ENCODE measurements around the gene SERPINE3. TPM values are rescaled to one million over a fixed set of nuclear protein-coding genes. Genes with fewer than 3 reads are reported as not detected.

Gene SERPINE3
- total and polyA plus RNA-seq, 9 donors: 0.07 to 0.51 (median 0.27) TPM; not detected in 3

DNA sequence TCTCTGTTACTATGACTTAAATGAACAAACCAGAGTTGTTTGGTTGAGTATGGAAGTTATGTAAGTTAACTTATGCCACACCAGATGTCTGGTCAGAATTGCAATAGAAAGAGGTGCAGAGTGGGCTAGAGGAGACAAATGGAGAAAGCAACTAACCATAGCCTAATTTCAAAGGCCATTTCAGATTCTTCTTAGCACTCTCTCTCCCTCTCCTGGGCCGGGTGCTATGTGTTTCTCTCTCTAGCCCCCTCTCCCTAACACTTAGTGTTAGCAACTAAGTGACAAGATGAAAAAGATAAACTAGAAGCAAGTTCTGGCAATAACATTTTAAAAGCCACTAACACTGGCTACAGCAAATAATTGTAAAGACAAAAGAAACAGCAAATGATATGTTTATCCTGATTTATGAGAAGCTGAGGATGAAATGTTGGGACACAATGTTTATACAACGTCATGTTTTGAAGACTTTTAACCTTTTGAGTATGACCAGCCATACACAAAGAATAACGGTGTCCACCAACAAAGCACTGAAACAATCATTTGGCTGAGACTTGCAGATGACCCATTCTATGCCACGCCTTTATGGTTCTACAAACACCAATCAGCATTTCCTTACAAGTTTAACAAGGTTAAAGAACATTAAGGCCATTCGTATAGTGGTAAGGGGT, 18.6 kb downstream of the SERPINE3 start:
- no peaks in the 10 kb centered on the region for H3K27me3 ChIP-seq (ENCODE audit: control insufficient read depth, insufficient read depth, low read length)
- no peaks in the 10 kb centered on the region for H3K36me3 ChIP-seq (ENCODE audit: control insufficient read depth, insufficient read depth, low read length)
- H3K9me3 ChIP-seq (replicated peaks; ENCODE audit: control insufficient read depth, low read depth, low read length): no peaks in the 10 kb centered on the region
- DNase-seq: no peak
- no CpG with 5 or more reads among the region's 5 CpGs for WGBS (ENCODE audit: insufficient coverage)
- H3K27ac ChIP-seq (ENCODE audit: low read length): no peak overlapping the region
- no peaks in the 10 kb centered on the region for H3K4me1 ChIP-seq (ENCODE audit: control insufficient read depth, insufficient read depth, low read length)
- H3K4me3 ChIP-seq (ENCODE audit: low read length): no peak overlapping the region

DNA sequence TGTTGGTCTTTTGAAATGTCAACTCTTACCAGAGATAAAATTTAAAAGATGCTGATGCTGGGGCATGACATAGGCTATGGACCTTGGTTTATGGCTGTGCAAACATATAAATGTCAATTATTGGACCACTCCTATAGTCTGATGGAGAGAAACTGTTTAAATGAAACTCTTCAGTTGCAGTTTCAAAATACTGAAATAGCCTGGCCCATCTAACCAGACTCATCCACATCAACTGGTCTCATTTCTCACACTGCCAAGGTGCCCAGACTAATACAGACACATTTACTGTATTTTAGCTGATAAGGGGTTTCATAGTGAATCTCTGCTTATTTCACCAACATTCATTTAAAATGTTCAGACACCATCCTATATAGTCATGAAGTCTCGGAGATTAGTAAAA, 19.9 kb downstream of the SERPINE3 start:
- no peak for DNase-seq
- no peaks in the 10 kb centered on the region for H3K4me1 ChIP-seq (ENCODE audit: control insufficient read depth, insufficient read depth, low read length)
- no peaks in the 10 kb centered on the region for H3K9me3 ChIP-seq (replicated peaks; ENCODE audit: control insufficient read depth, low read depth, low read length)
- WGBS (ENCODE audit: insufficient coverage): no CpG with 5 or more reads among the region's 1 CpG
- H3K36me3 ChIP-seq (ENCODE audit: control insufficient read depth, insufficient read depth, low read length): peaks cover 1% of the 10 kb centered on the region
- H3K27ac ChIP-seq (ENCODE audit: low read length): no peak overlapping the region
- no peaks in the 10 kb centered on the region for H3K27me3 ChIP-seq (ENCODE audit: control insufficient read depth, insufficient read depth, low read length)
- H3K4me3 ChIP-seq (ENCODE audit: low read length): no peak overlapping the region

GRCh38 chr13:51360489-51360888, 21.0 kb downstream of the SERPINE3 start:
- peaks cover 6% of the 10 kb centered on the region for H3K36me3 ChIP-seq (ENCODE audit: control insufficient read depth, insufficient read depth, low read length)
- H3K4me1 ChIP-seq (ENCODE audit: control insufficient read depth, insufficient read depth, low read length): no peaks in the 10 kb centered on the region
- H3K27ac ChIP-seq (ENCODE audit: low read length): no peak overlapping the region
- no peak overlapping the region for H3K4me3 ChIP-seq (ENCODE audit: low read length)
- DNase-seq: no peak
- no CpG with 5 or more reads among the region's 1 CpG for WGBS (ENCODE audit: insufficient coverage)
- H3K27me3 ChIP-seq (ENCODE audit: control insufficient read depth, insufficient read depth, low read length): no peaks in the 10 kb centered on the region
- no peaks in the 10 kb centered on the region for H3K9me3 ChIP-seq (replicated peaks; ENCODE audit: control insufficient read depth, low read depth, low read length)

GRCh38 chr13:51361106-51361505, 21.6 kb downstream of the SERPINE3 start:
- DNase-seq: no peak
- H3K4me1 ChIP-seq (ENCODE audit: control insufficient read depth, insufficient read depth, low read length): no peaks in the 10 kb centered on the region
- H3K36me3 ChIP-seq (ENCODE audit: control insufficient read depth, insufficient read depth, low read length): peaks cover 6% of the 10 kb centered on the region
- no peak overlapping the region for H3K4me3 ChIP-seq (ENCODE audit: low read length)
- H3K27ac ChIP-seq (ENCODE audit: low read length): no peak overlapping the region
- H3K9me3 ChIP-seq (replicated peaks; ENCODE audit: control insufficient read depth, low read depth, low read length): no peaks in the 10 kb centered on the region
- H3K27me3 ChIP-seq (ENCODE audit: control insufficient read depth, insufficient read depth, low read length): no peaks in the 10 kb centered on the region

GRCh38 chr13:51363625-51364024, 24.1 kb downstream of the SERPINE3 start:
- no peaks in the 10 kb centered on the region for H3K27me3 ChIP-seq (ENCODE audit: control insufficient read depth, insufficient read depth, low read length)
- H3K4me1 ChIP-seq (ENCODE audit: control insufficient read depth, insufficient read depth, low read length): no peaks in the 10 kb centered on the region
- H3K4me3 ChIP-seq (ENCODE audit: low read length): no peak overlapping the region
- no peaks in the 10 kb centered on the region for H3K9me3 ChIP-seq (replicated peaks; ENCODE audit: control insufficient read depth, low read depth, low read length)
- no peak overlapping the region for H3K27ac ChIP-seq (ENCODE audit: low read length)
- peaks cover 7% of the 10 kb centered on the region for H3K36me3 ChIP-seq (ENCODE audit: control insufficient read depth, insufficient read depth, low read length)
- DNase-seq: no peak

DNA sequence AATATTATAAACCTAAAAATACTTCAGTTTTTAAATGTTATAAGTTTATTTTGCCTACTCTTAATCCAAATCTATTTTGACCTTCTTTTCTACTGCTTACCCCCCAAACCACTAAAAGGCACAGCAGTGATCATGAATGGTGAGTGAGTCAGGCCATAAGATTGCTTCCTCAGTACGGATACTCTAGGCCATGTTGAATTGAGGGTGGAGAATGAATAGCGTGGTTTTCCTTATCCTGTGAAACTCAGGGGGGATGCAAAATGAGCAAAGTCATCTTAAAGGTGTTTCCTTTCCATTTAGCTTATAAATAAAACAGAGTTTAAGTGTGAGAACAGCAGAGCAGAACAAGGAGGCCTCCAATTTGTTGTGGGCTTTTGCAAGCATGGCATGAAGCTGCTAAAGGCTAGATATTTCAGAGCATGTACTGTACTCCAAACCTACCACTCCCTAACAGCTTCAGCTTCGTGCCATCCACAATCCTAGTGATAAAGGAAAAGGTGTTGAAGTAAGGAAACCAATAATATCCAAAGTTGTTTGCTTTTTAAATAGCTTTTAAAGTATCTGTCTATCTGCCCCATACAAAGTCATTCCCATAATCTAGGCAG, 25.0 kb downstream of the SERPINE3 start:
- Histone ChIP-seq H3K9me3 (replicated peaks; ENCODE audit: control insufficient read depth, low read depth, low read length) (no peaks in the 10 kb centered on the region), H3K27me3 (ENCODE audit: control insufficient read depth, insufficient read depth, low read length) (no peaks in the 10 kb centered on the region), H3K27ac (ENCODE audit: low read length) (no peak overlapping the region), H3K4me3 (ENCODE audit: low read length) (no peak overlapping the region), H3K36me3 (ENCODE audit: control insufficient read depth, insufficient read depth, low read length) (peaks cover 7% of the 10 kb centered on the region), H3K4me1 (ENCODE audit: control insufficient read depth, insufficient read depth, low read length) (no peaks in the 10 kb centered on the region)
- DNase-seq: no peak
- WGBS (ENCODE audit: insufficient coverage): 61% methylated on average over 2 of the region's 3 CpGs

DNA sequence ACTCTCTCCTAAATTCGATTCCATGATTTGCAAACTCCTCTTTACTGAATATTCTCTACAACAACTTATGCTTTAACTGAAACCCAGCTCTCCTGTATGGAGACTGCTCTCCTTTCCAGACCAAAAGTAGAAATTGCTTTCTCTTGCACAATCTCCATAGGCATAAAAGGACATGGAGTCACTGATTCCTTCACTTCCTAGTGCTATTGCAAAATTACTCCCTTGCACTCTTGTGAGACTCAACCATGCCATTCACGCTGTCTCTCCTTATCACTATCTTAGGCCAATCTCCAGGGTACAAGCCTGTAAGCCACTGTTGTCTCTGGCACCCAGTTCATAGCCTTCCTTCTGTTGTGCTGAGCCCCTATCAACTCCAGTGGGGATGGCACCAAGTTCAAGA, 30.6 kb downstream of the SERPINE3 start:
- Histone ChIP-seq H3K36me3 (ENCODE audit: control insufficient read depth, insufficient read depth, low read length) (peaks cover 14% of the 10 kb centered on the region), H3K27ac (ENCODE audit: low read length) (no peak overlapping the region), H3K27me3 (ENCODE audit: control insufficient read depth, insufficient read depth, low read length) (no peaks in the 10 kb centered on the region), H3K4me3 (ENCODE audit: low read length) (no peak overlapping the region), H3K9me3 (replicated peaks; ENCODE audit: control insufficient read depth, low read depth, low read length) (no peaks in the 10 kb centered on the region), H3K4me1 (ENCODE audit: control insufficient read depth, insufficient read depth, low read length) (no peaks in the 10 kb centered on the region)
- WGBS (ENCODE audit: insufficient coverage): 88% methylated on average over 2 of the region's 2 CpGs
- no peak for DNase-seq

DNA sequence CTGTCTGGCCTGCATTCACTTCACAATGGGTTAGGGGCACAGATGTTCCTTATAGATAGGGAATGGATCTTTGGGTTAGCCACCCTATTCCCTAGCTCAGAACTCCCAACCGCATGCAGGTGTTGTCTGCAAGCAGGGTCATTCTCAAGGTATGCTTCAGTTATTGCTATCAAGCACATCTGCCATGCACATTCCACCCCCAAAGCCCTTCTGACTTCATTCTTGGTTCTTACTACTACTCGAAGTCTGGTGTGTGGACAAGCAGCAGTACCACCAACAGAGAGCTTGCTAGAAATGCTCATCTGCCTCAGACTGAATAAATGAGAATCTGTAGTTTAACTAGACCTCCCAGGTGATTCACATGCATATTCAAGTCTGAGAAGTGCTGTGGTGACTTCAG, 31.3 kb downstream of the SERPINE3 start:
- Histone ChIP-seq H3K4me3 (ENCODE audit: low read length) (no peak overlapping the region), H3K27ac (ENCODE audit: low read length) (no peak overlapping the region), H3K9me3 (replicated peaks; ENCODE audit: control insufficient read depth, low read depth, low read length) (no peaks in the 10 kb centered on the region), H3K27me3 (ENCODE audit: control insufficient read depth, insufficient read depth, low read length) (no peaks in the 10 kb centered on the region), H3K4me1 (ENCODE audit: control insufficient read depth, insufficient read depth, low read length) (no peaks in the 10 kb centered on the region), H3K36me3 (ENCODE audit: control insufficient read depth, insufficient read depth, low read length) (peaks cover 14% of the 10 kb centered on the region)
- DNase-seq: no peak
- 100% methylated on average over 1 of the region's 2 CpGs for WGBS (ENCODE audit: insufficient coverage)

DNA sequence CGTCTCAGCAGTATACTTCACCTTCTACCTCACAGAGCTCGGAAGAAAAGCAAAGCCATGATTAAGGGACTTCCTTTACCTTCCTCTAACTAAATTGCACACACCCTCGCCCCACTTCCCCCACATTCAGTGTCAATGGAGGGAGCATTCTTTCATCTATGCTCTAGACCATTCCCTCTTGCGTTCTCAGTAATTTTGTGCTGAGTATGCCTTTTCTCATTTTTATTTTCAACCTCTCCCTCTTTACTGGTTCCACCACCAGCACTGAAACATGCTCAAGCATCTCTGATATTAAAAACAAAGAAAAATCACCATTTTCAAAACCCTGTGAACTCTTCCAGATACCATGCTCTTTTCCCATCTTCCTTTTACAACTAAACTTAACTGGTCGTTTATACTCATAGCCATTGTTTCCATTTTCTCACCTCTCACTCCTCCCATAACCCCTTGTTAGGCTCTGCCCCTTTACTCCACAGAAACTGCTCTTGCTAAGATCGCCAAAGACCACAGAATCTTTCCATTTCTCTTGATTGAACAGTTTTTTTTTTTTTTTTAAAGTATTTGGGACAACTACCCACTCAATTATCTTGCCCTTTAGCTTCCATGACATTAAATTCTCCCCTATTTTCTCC, 32.4 kb downstream of the SERPINE3 start:
- H3K27ac ChIP-seq (ENCODE audit: low read length): no peak overlapping the region
- H3K4me3 ChIP-seq (ENCODE audit: low read length): no peak overlapping the region
- no peaks in the 10 kb centered on the region for H3K27me3 ChIP-seq (ENCODE audit: control insufficient read depth, insufficient read depth, low read length)
- peaks cover 14% of the 10 kb centered on the region for H3K36me3 ChIP-seq (ENCODE audit: control insufficient read depth, insufficient read depth, low read length)
- DNase-seq: no peak
- no peaks in the 10 kb centered on the region for H3K4me1 ChIP-seq (ENCODE audit: control insufficient read depth, insufficient read depth, low read length)
- 82% methylated on average over 5 of the region's 6 CpGs for WGBS (ENCODE audit: insufficient coverage)
- H3K9me3 ChIP-seq (replicated peaks; ENCODE audit: control insufficient read depth, low read depth, low read length): no peaks in the 10 kb centered on the region

DNA sequence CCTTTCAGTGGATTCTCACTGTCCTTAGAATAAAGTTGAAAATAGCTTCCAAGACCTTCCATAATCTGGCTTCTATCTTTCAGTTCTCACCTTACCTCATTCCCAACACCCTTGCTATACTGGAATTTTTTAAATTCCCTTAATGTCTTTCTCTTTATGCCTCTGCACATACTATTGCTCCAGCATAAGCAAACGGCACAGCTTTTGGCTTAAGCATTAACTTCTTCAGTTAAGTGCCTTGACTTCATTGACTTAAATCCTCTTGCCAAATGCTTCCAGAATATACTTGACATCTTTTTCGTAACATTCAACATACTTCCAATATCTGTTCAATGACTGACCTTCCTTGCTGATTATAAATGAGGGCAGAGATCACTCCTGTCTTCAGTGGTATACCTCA, 34.0 kb downstream of the SERPINE3 start:
- H3K36me3 ChIP-seq (ENCODE audit: control insufficient read depth, insufficient read depth, low read length): peaks cover 14% of the 10 kb centered on the region
- WGBS (ENCODE audit: insufficient coverage): 80% methylated on average over 1 of the region's 2 CpGs
- DNase-seq: no peak
- no peaks in the 10 kb centered on the region for H3K27me3 ChIP-seq (ENCODE audit: control insufficient read depth, insufficient read depth, low read length)
- no peak overlapping the region for H3K27ac ChIP-seq (ENCODE audit: low read length)
- no peaks in the 10 kb centered on the region for H3K9me3 ChIP-seq (replicated peaks; ENCODE audit: control insufficient read depth, low read depth, low read length)
- H3K4me3 ChIP-seq (ENCODE audit: low read length): no peak overlapping the region
- H3K4me1 ChIP-seq (ENCODE audit: control insufficient read depth, insufficient read depth, low read length): no peaks in the 10 kb centered on the region
